HCT116 (cell line): Measurements from ENCODE around the gene NPLOC4. TPM values are rescaled to one million over a fixed set of nuclear protein-coding genes. Genes with fewer than 3 reads are reported as not detected.

Experiments
- ATAC-seq: fragments of 200-7000 bp; cut with Tn5 transposase; 2 replicates; pipeline ENCODE4 v1.9.1; 2020; ENCODE audit warnings: mild to moderate bottlenecking, moderate library complexity
- BruUV-seq: library from RNA; stranded (reverse); fragments of 400-500 nt; replicated peaks from 2 replicates; lab custom pipeline; 2021; lab: Mats Ljungman, UMichigan
- CTCF ChIA-PET: fragments of 300-600 bp; sonication (Branson Sonifier 250); formaldehyde crosslinking; loops from one replicate; lab custom pipeline; 2021; ENCODE audit warnings: antibody characterized with exemption; lab: Charles Lee
- POLR2A ChIA-PET: fragments of 300-600, 350-600 bp; sonication (Branson Sonifier 250); formaldehyde crosslinking; loops from one replicate; lab custom pipeline; 2021; ENCODE audit warnings: antibody characterized with exemption; lab: Charles Lee
- RAD21 ChIA-PET, 2 experiments: fragments of 300-600 bp; sonication (Branson Sonifier 250); formaldehyde crosslinking; loops; one replicate each; lab custom pipeline; 2023; ENCODE audit warnings: low total read pairs in 2 of 2; ENCODE audit not compliant: uncharacterized antibody in 2 of 2, unreplicated experiment in 2 of 2, low non-redundant PET in 1 of 2; lab: Charles Lee
- DNase-seq: peaks from one replicate; pipeline ENCODE4 v3.0.0-alpha.2; 2010; ENCODE audit warnings: low read depth, low spot score
- H2AFZ ChIP-seq: fragments of 200-600 bp; shearing (Covaris generic), sonication (generic); 2 replicates; pipeline ENCODE4 v1.6.1; 2017; ENCODE audit warnings: low read depth, mixed run types, mixed read lengths, antibody characterized with exemption, low read length; ENCODE audit not compliant: poor library complexity, severe bottlenecking
- H3K27ac ChIP-seq: 2 replicates; pipeline ENCODE4 v1.5.1; 2012; ENCODE audit warnings: low read depth, low read length
- H3K27me3 ChIP-seq: fragments of 200-600 bp; sonication (generic); 2 replicates; pipeline ENCODE4 v1.6.1; 2016; ENCODE audit warnings: mixed run types, low read length, mixed read lengths; ENCODE audit not compliant: insufficient read depth
- H3K36me3 ChIP-seq, 2 experiments: fragments of 200-500 bp in 1 of 2; fragments of 200-600 bp in 1 of 2; sonication (Bioruptor generic) in 1 of 2; sonication (generic) in 1 of 2; 2 replicates each; pipeline versions ENCODE4 v1.5.1 to v1.6.1; 2014 to 2016; ENCODE audit warnings: low read length in 2 of 2, inconsistent platforms in 1 of 2, mixed read lengths in 1 of 2, mixed run types in 1 of 2; ENCODE audit not compliant: insufficient read depth in 2 of 2, control insufficient read depth in 1 of 2
- H3K4me1 ChIP-seq, 2 experiments: fragments of 200-600 bp in 1 of 2; sonication (generic) in 1 of 2; 2 replicates each; pipeline versions ENCODE4 v1.5.1 to v1.6.1; 2012 to 2017; ENCODE audit warnings: low read length in 2 of 2, inconsistent platforms in 1 of 2, mild to moderate bottlenecking in 1 of 2, mixed read lengths in 1 of 2, mixed run types in 1 of 2, moderate library complexity in 1 of 2; ENCODE audit not compliant: insufficient read depth in 2 of 2, control insufficient read depth in 1 of 2
- H3K4me2 ChIP-seq: fragments of 200-600 bp; sonication (generic); 2 replicates; pipeline ENCODE4 v1.6.1; 2017; ENCODE audit warnings: mixed run types, low read length, mixed read lengths
- H3K4me3 ChIP-seq, 2 experiments: fragments of 200-600 bp in 1 of 2; sonication (generic) in 1 of 2; replicated peaks in 1 of 2; 2 replicates each; pipeline ENCODE4 v1.5.1; 2011 to 2016; ENCODE audit warnings: low read length in 2 of 2, control low read depth in 1 of 2, low read depth in 1 of 2, mild to moderate bottlenecking in 1 of 2, mixed read lengths in 1 of 2, mixed run types in 1 of 2
- H3K79me2 ChIP-seq: fragments of 200-600 bp; sonication (generic); 2 replicates; pipeline ENCODE4 v1.6.1; 2017; ENCODE audit warnings: mild to moderate bottlenecking, mixed run types, low read length, moderate library complexity, mixed read lengths; ENCODE audit not compliant: insufficient read depth
- H3K9ac ChIP-seq: fragments of 200-600 bp; sonication (generic); 2 replicates; pipeline ENCODE4 v1.6.1; 2016; ENCODE audit warnings: low read length, mixed read lengths
- H3K9me2 ChIP-seq: fragments of 200-600 bp; sonication (generic), shearing (Covaris generic); 2 replicates; pipeline ENCODE4 v1.6.1; 2017; ENCODE audit warnings: mixed run types, mild to moderate bottlenecking, moderate library complexity; ENCODE audit not compliant: insufficient read depth
- H3K9me3 ChIP-seq, 2 experiments: fragments of 200-500 bp in 1 of 2; fragments of 200-600 bp in 1 of 2; sonication (Bioruptor generic) in 1 of 2; sonication (generic) in 1 of 2; 2 replicates each; pipeline ENCODE4 v1.6.1; 2014 to 2017; ENCODE audit warnings: low read length in 2 of 2, mixed read lengths in 2 of 2, inconsistent platforms in 1 of 2, low read depth in 1 of 2, mild to moderate bottlenecking in 1 of 2, mixed run types in 1 of 2, moderate library complexity in 1 of 2; ENCODE audit not compliant: control insufficient read depth in 1 of 2, insufficient read depth in 1 of 2
- H4K20me1 ChIP-seq: fragments of 200-600 bp; sonication (generic), shearing (Covaris generic); 2 replicates; pipeline ENCODE4 v1.6.1; 2017; ENCODE audit warnings: mixed run types, mild to moderate bottlenecking, moderate library complexity; ENCODE audit not compliant: insufficient read depth
- CTCF ChIP-seq, 3 experiments: fragments of 200-600 bp in 1 of 3; sonication (generic) in 1 of 3; IDR thresholded peaks in 2 of 3; conservative IDR thresholded peaks in 1 of 3; 2 replicates each; pipeline ENCODE4 v1.5.1; 2012 to 2017; ENCODE audit warnings: low read depth in 2 of 3, low read length in 2 of 3, antibody characterized with exemption in 1 of 3, borderline replicate concordance in 1 of 3, control low read depth in 1 of 3, mild to moderate bottlenecking in 1 of 3, mixed read lengths in 1 of 3, mixed run types in 1 of 3, moderate library complexity in 1 of 3; ENCODE audit not compliant: insufficient read depth in 1 of 3
- EGR1 ChIP-seq: IDR thresholded peaks from 2 replicates; pipeline ENCODE4 v1.6.1; 2012; ENCODE audit warnings: low read depth
- ELF1 ChIP-seq: IDR thresholded peaks from 2 replicates; pipeline ENCODE4 v1.6.1; 2012; ENCODE audit warnings: low read depth, borderline replicate concordance
- EZH2phosphoT487 ChIP-seq: fragments of 200-600 bp; IDR thresholded peaks from 2 replicates; pipeline ENCODE4 v1.6.1; 2018; ENCODE audit warnings: antibody characterized with exemption, borderline replicate concordance
- FOSL1 ChIP-seq: IDR thresholded peaks from 2 replicates; pipeline ENCODE4 v1.6.1; 2012; ENCODE audit warnings: low read depth
- JUND ChIP-seq: IDR thresholded peaks from 2 replicates; pipeline ENCODE4 v1.6.1; 2012
- POLR2A ChIP-seq: IDR thresholded peaks from 2 replicates; pipeline ENCODE4 v1.7.0; 2011; ENCODE audit warnings: borderline replicate concordance; ENCODE audit not compliant: insufficient read depth, insufficient read length; ENCODE audit errors: extremely low read depth
- POLR2AphosphoS5 ChIP-seq: IDR thresholded peaks from 2 replicates; pipeline ENCODE4 v1.6.1; 2011; ENCODE audit warnings: mild to moderate bottlenecking, low read depth, low read length, moderate library complexity
- RAD21 ChIP-seq: IDR thresholded peaks from 2 replicates; pipeline ENCODE4 v1.6.1; 2012; ENCODE audit warnings: low read depth, mild to moderate bottlenecking
- SIN3A ChIP-seq: IDR thresholded peaks from 2 replicates; pipeline ENCODE4 v1.6.1; 2012; ENCODE audit warnings: low read depth
- SP1 ChIP-seq: IDR thresholded peaks from 2 replicates; pipeline ENCODE4 v1.6.1; 2012; ENCODE audit warnings: low read depth
- SRF ChIP-seq: IDR thresholded peaks from 2 replicates; pipeline ENCODE4 v1.6.1; 2012; ENCODE audit warnings: low read depth
- ZFX ChIP-seq: fragments of 450-650 bp; IDR thresholded peaks from 2 replicates; pipeline ENCODE4 v1.6.1; 2017
- ZNF274 ChIP-seq: fragments of 200-500 bp; sonication (Bioruptor generic); IDR thresholded peaks from 2 replicates; pipeline ENCODE4 v1.6.1; 2014; ENCODE audit warnings: mild to moderate bottlenecking, low read depth, low read length, inconsistent platforms
- intact Hi-C: fragments of 100-400 bp; cut with micrococcal nuclease; formaldehyde crosslinking; loops from 2 replicates; pipeline ENCODE4 v1.10.0; 2022
- total RNA-seq: library from RNA; stranded (reverse); gene quantifications from one replicate; pipeline ENCODE4 v1.2.1, GENCODE V29; 2021; ENCODE audit not compliant: unreplicated experiment
- TF ChIP-seq, protein P1 (sequence below): IDR thresholded peaks from 2 replicates; pipeline ENCODE4 v1.6.1; 2012
- TF ChIP-seq, protein P2 (sequence below): IDR thresholded peaks from 2 replicates; pipeline ENCODE4 v1.6.1; 2012; ENCODE audit warnings: low read depth

Gene NPLOC4
- total RNA-seq, 1 experiment from 2014 or later, result 137 TPM

DNA sequence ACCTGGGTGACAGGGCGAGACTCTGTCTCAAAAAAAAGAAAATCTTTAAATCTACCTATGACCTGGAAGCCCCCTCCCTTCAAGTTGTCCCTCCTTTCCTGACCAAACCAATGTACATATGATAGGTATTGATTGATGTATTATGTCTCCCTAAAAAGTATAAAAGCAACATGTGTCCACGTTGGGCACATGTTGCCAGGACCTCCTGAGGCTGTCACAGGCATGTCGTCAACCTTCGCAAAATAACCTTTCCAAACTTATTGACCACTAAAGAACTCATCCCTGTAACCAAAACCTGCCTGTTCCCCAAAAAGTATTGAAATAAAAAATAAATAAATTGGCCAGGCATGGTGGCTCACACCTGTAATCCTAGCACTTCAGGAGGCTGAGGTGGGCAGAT, 25.1 kb upstream of the NPLOC4 start:
- ChIA-PET RAD21 (no interaction called here), CTCF (no interaction called here), POLR2A (no interaction called here)
- no peak overlapping the region for H3K27ac ChIP-seq
- peaks cover 0 to 10% of the 10 kb centered on the region in 2 experiments; a peak in 1 of 4 replicates for H3K36me3 ChIP-seq
- DNase-seq (no peak), ATAC-seq (no peak)
- no TSS peak for BruUV-seq
- no peak overlapping the region for H3K4me2 ChIP-seq
- H3K9me2 ChIP-seq, result no peaks in the 10 kb centered on the region
- H3K9me3 ChIP-seq, result no peaks in the 10 kb centered on the region
- peaks cover 23% of the 10 kb centered on the region for H3K79me2 ChIP-seq
- no peak overlapping the region for H3K9ac ChIP-seq
- no peak overlapping the region for H3K4me3 ChIP-seq
- no peak for TF ChIP-seq SIN3A
- TF ChIP-seq RAD21, result no peak
- no peak for TF ChIP-seq JUND
- no peak for TF ChIP-seq FOSL1
- TF ChIP-seq EGR1, result no peak
- TF ChIP-seq ZFX, result no peak
- TF ChIP-seq SP1, result no peak
- no peak for TF ChIP-seq ZNF274
- no peak for TF ChIP-seq CTCF (IDR thresholded peaks at IDR 0.05 in 2 of 3, conservative IDR thresholded peaks at IDR 0.05 in 1 of 3; ENCODE audit: borderline replicate concordance in 1 of 3, insufficient read depth in 1 of 3, low read depth in 2 of 3, low read length in 2 of 3)
- TF ChIP-seq EZH2phosphoT487, result no peak
- TF ChIP-seq POLR2AphosphoS5, result no peak
- TF ChIP-seq ELF1, result no peak
- TF ChIP-seq, protein P1, sequence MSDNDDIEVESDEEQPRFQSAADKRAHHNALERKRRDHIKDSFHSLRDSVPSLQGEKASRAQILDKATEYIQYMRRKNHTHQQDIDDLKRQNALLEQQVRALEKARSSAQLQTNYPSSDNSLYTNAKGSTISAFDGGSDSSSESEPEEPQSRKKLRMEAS, result no peak
- TF ChIP-seq SRF, result no peak
- TF ChIP-seq, protein P2, sequence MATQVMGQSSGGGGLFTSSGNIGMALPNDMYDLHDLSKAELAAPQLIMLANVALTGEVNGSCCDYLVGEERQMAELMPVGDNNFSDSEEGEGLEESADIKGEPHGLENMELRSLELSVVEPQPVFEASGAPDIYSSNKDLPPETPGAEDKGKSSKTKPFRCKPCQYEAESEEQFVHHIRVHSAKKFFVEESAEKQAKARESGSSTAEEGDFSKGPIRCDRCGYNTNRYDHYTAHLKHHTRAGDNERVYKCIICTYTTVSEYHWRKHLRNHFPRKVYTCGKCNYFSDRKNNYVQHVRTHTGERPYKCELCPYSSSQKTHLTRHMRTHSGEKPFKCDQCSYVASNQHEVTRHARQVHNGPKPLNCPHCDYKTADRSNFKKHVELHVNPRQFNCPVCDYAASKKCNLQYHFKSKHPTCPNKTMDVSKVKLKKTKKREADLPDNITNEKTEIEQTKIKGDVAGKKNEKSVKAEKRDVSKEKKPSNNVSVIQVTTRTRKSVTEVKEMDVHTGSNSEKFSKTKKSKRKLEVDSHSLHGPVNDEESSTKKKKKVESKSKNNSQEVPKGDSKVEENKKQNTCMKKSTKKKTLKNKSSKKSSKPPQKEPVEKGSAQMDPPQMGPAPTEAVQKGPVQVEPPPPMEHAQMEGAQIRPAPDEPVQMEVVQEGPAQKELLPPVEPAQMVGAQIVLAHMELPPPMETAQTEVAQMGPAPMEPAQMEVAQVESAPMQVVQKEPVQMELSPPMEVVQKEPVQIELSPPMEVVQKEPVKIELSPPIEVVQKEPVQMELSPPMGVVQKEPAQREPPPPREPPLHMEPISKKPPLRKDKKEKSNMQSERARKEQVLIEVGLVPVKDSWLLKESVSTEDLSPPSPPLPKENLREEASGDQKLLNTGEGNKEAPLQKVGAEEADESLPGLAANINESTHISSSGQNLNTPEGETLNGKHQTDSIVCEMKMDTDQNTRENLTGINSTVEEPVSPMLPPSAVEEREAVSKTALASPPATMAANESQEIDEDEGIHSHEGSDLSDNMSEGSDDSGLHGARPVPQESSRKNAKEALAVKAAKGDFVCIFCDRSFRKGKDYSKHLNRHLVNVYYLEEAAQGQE, result no peak
- no peak for TF ChIP-seq POLR2A
- no peaks in the 10 kb centered on the region for H3K27me3 ChIP-seq
- H2AFZ ChIP-seq, result no peak overlapping the region
- H4K20me1 ChIP-seq, result no peaks in the 10 kb centered on the region
- H3K4me1 ChIP-seq, result peaks cover 30 to 37% of the 10 kb centered on the region in 2 experiments
- intact Hi-C loops, result no loop called here
